Glutamatergic neuron (in vitro differentiated cells): ENCODE results near the gene TMEM37. TPM values are rescaled to one million over a fixed set of nuclear protein-coding genes. Genes with fewer than 3 reads are reported as not detected.

ENCODE experiments used
- DNase-seq: peaks from one replicate; pipeline ENCODE4 v3.0.0; 2022
- H3K27ac Mint-ChIP-seq: one replicate; pipeline ENCODE4 v1.8.0; 2020; ENCODE audit warnings: mild to moderate bottlenecking, mixed read lengths, inconsistent platforms; ENCODE audit not compliant: unreplicated experiment
- H3K27me3 Mint-ChIP-seq: one replicate; pipeline ENCODE4 v1.8.0; 2020; ENCODE audit warnings: mild to moderate bottlenecking, moderate library complexity, mixed read lengths, inconsistent platforms; ENCODE audit not compliant: unreplicated experiment
- H3K36me3 Mint-ChIP-seq: one replicate; pipeline ENCODE4 v1.8.0; 2020; ENCODE audit warnings: mild to moderate bottlenecking, mixed read lengths, inconsistent platforms; ENCODE audit not compliant: unreplicated experiment
- H3K4me1 Mint-ChIP-seq: one replicate; pipeline ENCODE4 v1.8.0; 2020; ENCODE audit warnings: mild to moderate bottlenecking, low read depth, mixed read lengths, inconsistent platforms; ENCODE audit not compliant: unreplicated experiment
- H3K4me3 Mint-ChIP-seq: one replicate; pipeline ENCODE4 v1.8.0; 2020; ENCODE audit warnings: mild to moderate bottlenecking, mixed read lengths, inconsistent platforms; ENCODE audit not compliant: unreplicated experiment
- H3K9me3 Mint-ChIP-seq: one replicate; pipeline ENCODE4 v1.8.0; 2020; ENCODE audit warnings: mild to moderate bottlenecking, moderate library complexity, mixed read lengths, inconsistent platforms; ENCODE audit not compliant: unreplicated experiment
- total RNA-seq: library from RNA; stranded (reverse); fragmentation: NEBNext Ultra II Directional; extraction: Animal tissue kit (Norgen Biotek cat#: 25700); gene quantifications from one replicate; pipeline ENCODE4 v1.2.1, GENCODE V29; 2021; ENCODE audit not compliant: unreplicated experiment
- TF ChIP-seq, protein P1 (sequence below): fragments of 200-600 bp; sonication (generic); IDR thresholded peaks from one replicate; pipeline ENCODE4 v1.5.0; 2021; ENCODE audit not compliant: partially characterized antibody, unreplicated experiment

The TMEM37 gene
- total RNA-seq, 1 donor from 2014 or later = not detected

DNA sequence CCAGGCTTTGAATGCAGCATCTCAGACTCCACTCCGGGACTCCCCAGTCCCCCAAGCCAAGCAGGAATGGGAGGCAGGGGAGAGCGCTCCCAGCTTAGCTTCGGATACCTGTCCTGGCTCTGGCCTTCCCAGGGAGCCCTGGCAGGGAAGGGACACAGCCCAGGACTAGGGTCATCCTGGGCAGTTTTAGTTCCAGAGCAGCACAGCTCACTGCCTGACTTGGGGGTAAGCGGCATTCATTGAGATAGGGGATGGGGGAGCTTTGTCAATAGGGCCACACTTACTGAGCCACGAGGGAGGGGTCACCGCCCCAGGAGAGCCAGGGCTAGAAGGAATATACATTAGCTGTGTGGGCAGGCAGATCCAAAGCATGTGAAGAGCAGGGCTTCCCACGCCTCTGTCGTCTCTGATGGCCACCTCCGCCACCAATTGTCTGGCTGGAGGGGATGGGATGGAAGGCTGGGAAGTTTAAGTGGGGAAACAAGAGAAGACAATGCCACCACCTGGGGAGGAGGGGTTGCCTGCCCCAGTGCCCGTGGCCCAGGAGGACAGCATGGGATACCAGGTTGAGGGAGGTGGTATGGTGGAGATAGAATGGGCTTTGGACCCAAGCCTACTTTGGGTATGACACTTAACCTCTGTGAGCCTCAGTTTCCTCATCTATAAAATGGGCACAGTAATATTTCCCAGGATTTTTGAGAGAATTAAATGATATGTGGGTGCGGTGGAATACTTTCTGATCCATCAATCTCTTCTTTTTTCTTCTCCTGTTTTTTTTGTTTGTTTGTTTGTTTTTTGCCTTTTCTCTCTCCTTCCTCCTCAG, 52.5 kb downstream of the TMEM37 start:
- Mint-ChIP-seq H3K27me3 (peaks cover 5% of the 10 kb centered on the region), H3K36me3 (no peaks in the 10 kb centered on the region), H3K4me1 (peaks cover 7% of the 10 kb centered on the region), H3K4me3 (no peak overlapping the region), H3K9me3 (no peaks in the 10 kb centered on the region), H3K27ac (peak overlapping the region; percentile 15)
- TF ChIP-seq, protein P1, sequence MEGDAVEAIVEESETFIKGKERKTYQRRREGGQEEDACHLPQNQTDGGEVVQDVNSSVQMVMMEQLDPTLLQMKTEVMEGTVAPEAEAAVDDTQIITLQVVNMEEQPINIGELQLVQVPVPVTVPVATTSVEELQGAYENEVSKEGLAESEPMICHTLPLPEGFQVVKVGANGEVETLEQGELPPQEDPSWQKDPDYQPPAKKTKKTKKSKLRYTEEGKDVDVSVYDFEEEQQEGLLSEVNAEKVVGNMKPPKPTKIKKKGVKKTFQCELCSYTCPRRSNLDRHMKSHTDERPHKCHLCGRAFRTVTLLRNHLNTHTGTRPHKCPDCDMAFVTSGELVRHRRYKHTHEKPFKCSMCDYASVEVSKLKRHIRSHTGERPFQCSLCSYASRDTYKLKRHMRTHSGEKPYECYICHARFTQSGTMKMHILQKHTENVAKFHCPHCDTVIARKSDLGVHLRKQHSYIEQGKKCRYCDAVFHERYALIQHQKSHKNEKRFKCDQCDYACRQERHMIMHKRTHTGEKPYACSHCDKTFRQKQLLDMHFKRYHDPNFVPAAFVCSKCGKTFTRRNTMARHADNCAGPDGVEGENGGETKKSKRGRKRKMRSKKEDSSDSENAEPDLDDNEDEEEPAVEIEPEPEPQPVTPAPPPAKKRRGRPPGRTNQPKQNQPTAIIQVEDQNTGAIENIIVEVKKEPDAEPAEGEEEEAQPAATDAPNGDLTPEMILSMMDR = no peak
- DNase-seq = no peak

GRCh38 chr2:119484834-119485233, 53.2 kb downstream of the TMEM37 start:
- Mint-ChIP-seq H3K4me3 (no peak overlapping the region), H3K9me3 (no peaks in the 10 kb centered on the region), H3K4me1 (peaks cover 7% of the 10 kb centered on the region), H3K27ac (no peak overlapping the region), H3K27me3 (peaks cover 5% of the 10 kb centered on the region), H3K36me3 (no peaks in the 10 kb centered on the region)
- DNase-seq = no peak
- TF ChIP-seq, protein P1 = no peak

- TF ChIP-seq, protein P1 = no peak
- Mint-ChIP-seq H3K27me3 (peaks cover 7% of the 10 kb centered on the region), H3K36me3 (no peaks in the 10 kb centered on the region), H3K9me3 (no peaks in the 10 kb centered on the region), H3K4me1 (peaks cover 10% of the 10 kb centered on the region), H3K4me3 (no peak overlapping the region), H3K27ac (no peak overlapping the region)
- DNase-seq = no peak
These were observed 53.9 kb downstream of the TMEM37 start for GRCh38 chr2:119485336-119486110.

DNA sequence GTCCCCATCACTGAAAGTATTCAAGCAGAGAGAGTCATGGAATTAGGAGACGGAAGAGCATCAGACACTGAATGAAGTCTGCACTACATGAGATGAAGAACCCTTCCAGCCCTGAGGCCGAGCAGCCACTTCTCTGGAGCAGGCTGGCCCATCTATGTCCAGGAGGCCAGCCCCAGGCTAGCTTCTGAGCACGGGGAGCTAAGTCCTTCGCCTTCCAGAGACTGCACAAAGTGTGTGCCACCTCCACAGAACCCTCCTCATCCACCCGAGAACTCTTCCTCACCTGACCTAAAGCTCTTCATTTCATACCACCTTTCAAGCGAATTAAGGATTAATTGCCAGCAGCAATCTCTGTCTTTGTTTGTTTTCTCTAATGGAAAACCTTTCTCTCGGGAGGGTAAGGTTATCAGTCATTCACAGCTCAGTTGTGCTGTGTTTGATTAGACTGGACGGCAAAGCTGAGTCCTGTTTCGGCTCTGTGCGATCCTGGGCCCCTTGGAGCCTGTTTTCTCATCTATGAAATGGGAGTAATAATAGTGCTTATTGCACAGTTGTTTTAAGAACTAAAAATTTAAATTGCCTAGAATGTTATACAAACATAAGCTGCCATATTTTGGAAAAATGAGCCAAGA, 54.7 kb downstream of the TMEM37 start:
- H3K9me3 Mint-ChIP-seq = no peaks in the 10 kb centered on the region
- peaks cover 7% of the 10 kb centered on the region for H3K27me3 Mint-ChIP-seq
- DNase-seq = no peak
- TF ChIP-seq, protein P1 = no peak
- no peak overlapping the region for H3K27ac Mint-ChIP-seq
- H3K36me3 Mint-ChIP-seq = no peaks in the 10 kb centered on the region
- H3K4me1 Mint-ChIP-seq = peaks cover 10% of the 10 kb centered on the region
- H3K4me3 Mint-ChIP-seq = no peak overlapping the region
